ENCODE measurements around the gene ENPP3. TPM values are rescaled to one million over a fixed set of nuclear protein-coding genes. Genes with fewer than 3 reads are reported as not detected.

Gene ENPP3
- total and polyA plus RNA-seq, 9 of the 15 experiments (the other 6 are each of a cell fraction or from before 2014, with no cell fraction given): 14.0 to 32.8 (median 21.6) TPM

DNA sequence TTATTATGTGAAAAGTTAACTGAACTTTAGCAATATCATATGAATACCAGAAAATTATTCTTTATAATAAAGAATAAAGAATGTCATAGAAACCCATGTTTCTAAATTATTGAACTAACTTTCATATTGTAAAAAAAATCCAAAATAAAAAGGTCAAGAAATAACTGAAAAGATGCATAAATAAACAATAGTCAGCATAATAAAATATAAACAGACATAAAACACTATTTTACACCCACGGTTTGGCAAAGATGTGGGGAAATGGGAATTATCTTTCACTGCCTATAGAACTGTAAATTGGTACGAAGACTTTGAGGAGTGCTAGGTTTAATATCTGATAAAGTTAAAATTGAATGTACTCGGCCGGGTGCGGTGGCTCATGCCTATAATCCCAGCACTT is 108.4 kb downstream of the ENPP3 start:
- Histone ChIP-seq H3K27ac (ENCODE audit: extremely low read depth, low read depth, low read length) (no peak overlapping the region), H3K4me2 (ENCODE audit: insufficient read depth, low read length) (no peak overlapping the region), H3K79me2 (ENCODE audit: control insufficient read depth, insufficient read depth, low read length) (no peaks in the 10 kb centered on the region), H4K20me1 (replicated peaks; ENCODE audit: control insufficient read depth, insufficient read depth, low read length) (no peaks in the 10 kb centered on the region), H3K4me1 (replicated peaks in 1 of 2; ENCODE audit: control insufficient read depth in 2 of 2, insufficient read depth in 2 of 2, low read length in 2 of 2) (no peaks in the 10 kb centered on the region), H3K4me3 (no peak overlapping the region), H3K9ac (ENCODE audit: insufficient read depth in 1 of 2, low read depth in 2 of 2, low read length in 2 of 2) (no peak overlapping the region), H3K27me3 (ENCODE audit: control insufficient read depth in 2 of 2, insufficient read depth in 2 of 2, low read length in 2 of 2) (no peaks in the 10 kb centered on the region), H2AFZ (ENCODE audit: low read depth, low read length) (no peak overlapping the region), H3K9me1 (ENCODE audit: control insufficient read depth, insufficient read depth, low read length) (no peaks in the 10 kb centered on the region), H3K36me3 (ENCODE audit: control insufficient read depth, insufficient read depth, low read length) (no peaks in the 10 kb centered on the region), H3K9me3 (replicated peaks; ENCODE audit: control insufficient read depth, insufficient read depth, low read depth, low read length) (no peaks in the 10 kb centered on the region)
- WGBS (ENCODE audit: insufficient coverage, low coverage, missing lambda C conversion rate): 80% methylated on average over 5 of the region's 5 CpGs
- POLR2A ChIA-PET: no interaction called here
- no TSS peak for BruUV-seq (replicated peaks)
- in situ Hi-C loops (cut with MboI): no loop called here
- intact Hi-C loops (cut with micrococcal nuclease): no loop called here
- DNase-seq (ENCODE audit: extremely low read depth in 1 of 4, low spot score in 3 of 4) (no peak), FAIRE-seq (no peak), ATAC-seq (no peak)
- CTCF ChIA-PET (ENCODE audit: low intra/inter-chr PET ratio): no interaction called here
- TF ChIP-seq, protein P1, sequence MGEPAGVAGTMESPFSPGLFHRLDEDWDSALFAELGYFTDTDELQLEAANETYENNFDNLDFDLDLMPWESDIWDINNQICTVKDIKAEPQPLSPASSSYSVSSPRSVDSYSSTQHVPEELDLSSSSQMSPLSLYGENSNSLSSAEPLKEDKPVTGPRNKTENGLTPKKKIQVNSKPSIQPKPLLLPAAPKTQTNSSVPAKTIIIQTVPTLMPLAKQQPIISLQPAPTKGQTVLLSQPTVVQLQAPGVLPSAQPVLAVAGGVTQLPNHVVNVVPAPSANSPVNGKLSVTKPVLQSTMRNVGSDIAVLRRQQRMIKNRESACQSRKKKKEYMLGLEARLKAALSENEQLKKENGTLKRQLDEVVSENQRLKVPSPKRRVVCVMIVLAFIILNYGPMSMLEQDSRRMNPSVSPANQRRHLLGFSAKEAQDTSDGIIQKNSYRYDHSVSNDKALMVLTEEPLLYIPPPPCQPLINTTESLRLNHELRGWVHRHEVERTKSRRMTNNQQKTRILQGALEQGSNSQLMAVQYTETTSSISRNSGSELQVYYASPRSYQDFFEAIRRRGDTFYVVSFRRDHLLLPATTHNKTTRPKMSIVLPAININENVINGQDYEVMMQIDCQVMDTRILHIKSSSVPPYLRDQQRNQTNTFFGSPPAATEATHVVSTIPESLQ (CRISPR knock-in tag; IDR thresholded peaks at IDR 0.05): no peak
- TF ChIP-seq ZNF57 (CRISPR knock-in tag; IDR thresholded peaks at IDR 0.05): no peak
- TF ChIP-seq, protein P2, sequence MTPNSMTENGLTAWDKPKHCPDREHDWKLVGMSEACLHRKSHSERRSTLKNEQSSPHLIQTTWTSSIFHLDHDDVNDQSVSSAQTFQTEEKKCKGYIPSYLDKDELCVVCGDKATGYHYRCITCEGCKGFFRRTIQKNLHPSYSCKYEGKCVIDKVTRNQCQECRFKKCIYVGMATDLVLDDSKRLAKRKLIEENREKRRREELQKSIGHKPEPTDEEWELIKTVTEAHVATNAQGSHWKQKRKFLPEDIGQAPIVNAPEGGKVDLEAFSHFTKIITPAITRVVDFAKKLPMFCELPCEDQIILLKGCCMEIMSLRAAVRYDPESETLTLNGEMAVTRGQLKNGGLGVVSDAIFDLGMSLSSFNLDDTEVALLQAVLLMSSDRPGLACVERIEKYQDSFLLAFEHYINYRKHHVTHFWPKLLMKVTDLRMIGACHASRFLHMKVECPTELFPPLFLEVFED (CRISPR knock-in tag; conservative IDR thresholded peaks at IDR 0.05): no peak
- TF ChIP-seq ILK (tag; IDR thresholded peaks at IDR 0.05; ENCODE audit: borderline replicate concordance, low read depth): no peak
- no peak for TF ChIP-seq SAP30 (IDR thresholded peaks at IDR 0.05; ENCODE audit: borderline replicate concordance, insufficient read depth, low read depth, low read length, poor library complexity, severe bottlenecking)
- peak; percentile 44 for TF ChIP-seq MAFG (tag; conservative IDR thresholded peaks at IDR 0.05)
- no peak for TF ChIP-seq ZNF274 (IDR thresholded peaks at IDR 0.05; ENCODE audit: borderline replicate concordance, low read depth, low read length)
- no peak for TF ChIP-seq ELF4 (CRISPR knock-in tag; IDR thresholded peaks at IDR 0.05)
- TF ChIP-seq RFX7 (CRISPR knock-in tag; IDR thresholded peaks at IDR 0.05): no peak
- no peak for TF ChIP-seq KDM4B (IDR thresholded peaks at IDR 0.05; ENCODE audit: borderline replicate concordance in 2 of 2, low read depth in 1 of 2)
- TF ChIP-seq NCOA6 (IDR thresholded peaks at IDR 0.05): no peak
- no peak for TF ChIP-seq EGR1 (conservative IDR thresholded peaks at IDR 0.05)
- no peak for TF ChIP-seq DEAF1 (CRISPR knock-in tag; IDR thresholded peaks at IDR 0.05)
- TF ChIP-seq NONO (IDR thresholded peaks at IDR 0.05; ENCODE audit: low read depth in 2 of 2, low read length in 1 of 2): no peak
- TF ChIP-seq SAFB (IDR thresholded peaks at IDR 0.05; ENCODE audit: borderline replicate concordance, low read depth, low read length): no peak
- TF ChIP-seq C11orf30 (IDR thresholded peaks at IDR 0.05; ENCODE audit: low read depth): peak; percentile 69
- peak; percentile 83 for TF ChIP-seq ZNF316 (IDR thresholded peaks at IDR 0.05)
